ENCODE results near the gene HOXB13.

- TF ChIP-seq CTCF (IDR thresholded peaks at IDR 0.05), result no peak
- TF ChIP-seq POLR2A (IDR thresholded peaks at IDR 0.05), result no peak
- TF ChIP-seq POLR2AphosphoS5 (IDR thresholded peaks at IDR 0.05), result no peak
- TF ChIP-seq EP300 (IDR thresholded peaks at IDR 0.05), result no peak
Measured at GRCh38 chr17:48679385-48680096, 49.0 kb downstream of the HOXB13 start.

Measured in upper lobe of left lung (tissue), 4 donors.